H9 (cell line): ENCODE data around the gene PNPLA1. TPM values are rescaled to one million over a fixed set of nuclear protein-coding genes. Genes with fewer than 3 reads are reported as not detected.

ENCODE experiments used
- DNase-seq: peaks from one replicate; pipeline ENCODE4 v3.0.0-alpha.2; 2017
- H2AFZ ChIP-seq: one replicate; pipeline ENCODE4 v1.6.1; 2013; ENCODE audit warnings: mild to moderate bottlenecking, low read length, control low read depth, moderate library complexity
- H2AK5ac ChIP-seq: 2 replicates; pipeline ENCODE4 v1.6.1; 2013; ENCODE audit warnings: low read length, control low read depth, mixed read lengths; ENCODE audit not compliant: insufficient read length
- H2BK120ac ChIP-seq: one replicate; pipeline ENCODE4 v1.6.1; 2013; ENCODE audit warnings: low read depth, mild to moderate bottlenecking, low read length, control low read depth, inconsistent platforms; ENCODE audit not compliant: poor library complexity, severe bottlenecking
- H2BK12ac ChIP-seq: 2 replicates; pipeline ENCODE4 v1.6.1; 2013; ENCODE audit warnings: low read length, control low read depth, mixed read lengths, low read depth; ENCODE audit not compliant: insufficient read length
- H2BK15ac ChIP-seq: 2 replicates; pipeline ENCODE4 v1.6.1; 2013; ENCODE audit warnings: low read depth, low read length, control low read depth
- H2BK20ac ChIP-seq: one replicate; pipeline ENCODE4 v1.6.1; 2013; ENCODE audit warnings: low read depth, mild to moderate bottlenecking, low read length, control low read depth, inconsistent platforms; ENCODE audit not compliant: poor library complexity, severe bottlenecking
- H2BK5ac ChIP-seq: 2 replicates; pipeline ENCODE4 v1.6.1; 2013; ENCODE audit warnings: low read length, control low read depth, mixed read lengths; ENCODE audit not compliant: insufficient read length
- H3K14ac ChIP-seq: 2 replicates; pipeline ENCODE4 v1.6.1; 2013; ENCODE audit warnings: low read length, control low read depth; ENCODE audit not compliant: insufficient read depth
- H3K18ac ChIP-seq: 2 replicates; pipeline ENCODE4 v1.6.1; 2013; ENCODE audit warnings: low read depth, mild to moderate bottlenecking, mixed read lengths, low read length, control low read depth; ENCODE audit not compliant: insufficient read length
- H3K23ac ChIP-seq: 2 replicates; pipeline ENCODE4 v1.6.1; 2013; ENCODE audit warnings: low read length, control low read depth, mixed read lengths, low read depth; ENCODE audit not compliant: insufficient read length
- H3K23me2 ChIP-seq: 2 replicates; pipeline ENCODE4 v1.6.1; 2013; ENCODE audit warnings: low read depth, mild to moderate bottlenecking, mixed read lengths, low read length, control low read depth; ENCODE audit not compliant: insufficient read length, poor library complexity, severe bottlenecking
- H3K27ac ChIP-seq: 2 replicates; pipeline ENCODE4 v1.5.1; 2013; ENCODE audit warnings: low read length, control low read depth, mixed read lengths, low read depth; ENCODE audit not compliant: insufficient read length
- H3K27me3 ChIP-seq: 2 replicates; pipeline ENCODE4 v1.6.1; 2013; ENCODE audit warnings: low read length, control low read depth, inconsistent platforms; ENCODE audit not compliant: insufficient read depth
- H3K4ac ChIP-seq: 2 replicates; pipeline ENCODE4 v1.6.1; 2013; ENCODE audit warnings: low read depth, mild to moderate bottlenecking, control low read depth, inconsistent platforms, low read length, moderate library complexity
- H3K4me1 ChIP-seq: 2 replicates; pipeline ENCODE4 v1.6.1; 2013; ENCODE audit warnings: low read length, control low read depth, inconsistent platforms; ENCODE audit not compliant: insufficient read depth
- H3K4me2 ChIP-seq: 2 replicates; pipeline ENCODE4 v1.6.1; 2013; ENCODE audit warnings: low read length, control low read depth, mixed read lengths; ENCODE audit not compliant: insufficient read length, insufficient read depth
- H3K56ac ChIP-seq: 2 replicates; pipeline ENCODE4 v1.6.1; 2013; ENCODE audit warnings: low read depth, mild to moderate bottlenecking, mixed read lengths, low read length, control low read depth; ENCODE audit not compliant: insufficient read length
- H3K79me1 ChIP-seq: 2 replicates; pipeline ENCODE4 v1.6.1; 2013; ENCODE audit warnings: low read depth, mild to moderate bottlenecking, moderate library complexity, low read length, control low read depth, inconsistent platforms; ENCODE audit not compliant: insufficient read depth, poor library complexity, severe bottlenecking
- H3K79me2 ChIP-seq: 2 replicates; pipeline ENCODE4 v1.6.1; 2013; ENCODE audit warnings: low read length, control low read depth, inconsistent platforms; ENCODE audit not compliant: insufficient read depth
- H3K9ac ChIP-seq: 2 replicates; pipeline ENCODE4 v1.6.1; 2013; ENCODE audit warnings: low read length, control low read depth, mixed read lengths; ENCODE audit not compliant: insufficient read length; ENCODE audit errors: extremely low read depth
- H3K9me3 ChIP-seq: one replicate; pipeline ENCODE4 v1.6.1; 2013; ENCODE audit warnings: low read depth, low read length, inconsistent platforms; ENCODE audit not compliant: control insufficient read depth
- H3T11ph ChIP-seq: one replicate; pipeline ENCODE4 v1.6.1; 2013; ENCODE audit warnings: mild to moderate bottlenecking, low read length, control low read depth, inconsistent platforms
- H4K20me1 ChIP-seq: one replicate; pipeline ENCODE4 v1.6.1; 2013; ENCODE audit not compliant: control insufficient read depth, insufficient read length, insufficient read depth
- H4K5ac ChIP-seq: 2 replicates; pipeline ENCODE4 v1.6.1; 2013; ENCODE audit warnings: low read depth, mild to moderate bottlenecking, mixed read lengths, low read length, control low read depth; ENCODE audit not compliant: insufficient read length
- H4K8ac ChIP-seq: replicated peaks from 2 replicates; pipeline ENCODE4 v1.6.1; 2013; ENCODE audit warnings: low read length, control low read depth, mixed read lengths, low read depth; ENCODE audit not compliant: insufficient read length
- H4K91ac ChIP-seq: 2 replicates; pipeline ENCODE4 v1.6.1; 2013; ENCODE audit warnings: low read depth, mild to moderate bottlenecking, moderate library complexity, mixed read lengths, low read length, control low read depth; ENCODE audit not compliant: insufficient read length
- H3K27ac Mint-ChIP-seq, 3 experiments: 2 replicates in 2 of 3; 3 replicates in 1 of 3; pipeline ENCODE4 v1.8.0; 2020 to 2021; ENCODE audit warnings: mixed read lengths in 3 of 3, mild to moderate bottlenecking in 1 of 3, moderate library complexity in 1 of 3
- H3K27me3 Mint-ChIP-seq: 2 replicates; pipeline ENCODE4 v1.8.0; 2021; ENCODE audit warnings: low read depth, mild to moderate bottlenecking, moderate library complexity, mixed read lengths
- H3K36me3 Mint-ChIP-seq, 3 experiments: 2 replicates in 2 of 3; 3 replicates in 1 of 3; pipeline ENCODE4 v1.8.0; 2020 to 2021; ENCODE audit warnings: low read depth in 3 of 3, mixed read lengths in 3 of 3; ENCODE audit not compliant: insufficient read depth in 1 of 3
- H3K4me1 Mint-ChIP-seq, 2 experiments: 2 replicates each; pipeline ENCODE4 v1.8.0; 2020; ENCODE audit warnings: mixed read lengths in 2 of 2
- H3K4me3 Mint-ChIP-seq, 2 experiments: 2 replicates in 1 of 2; 3 replicates in 1 of 2; pipeline ENCODE4 v1.8.0; 2020 to 2021; ENCODE audit warnings: mild to moderate bottlenecking in 2 of 2, mixed read lengths in 2 of 2, moderate library complexity in 1 of 2
- H3K9me3 Mint-ChIP-seq, 2 experiments: 2 replicates in 1 of 2; 3 replicates in 1 of 2; pipeline ENCODE4 v1.8.0; 2020; ENCODE audit warnings: mild to moderate bottlenecking in 2 of 2, mixed read lengths in 2 of 2, moderate library complexity in 1 of 2
- CTCF ChIP-seq: fragments of 200-600 bp; sonication (generic); conservative IDR thresholded peaks from 3 replicates; pipeline ENCODE4 v1.8.0; 2021; ENCODE audit warnings: antibody characterized with exemption, mild to moderate bottlenecking
- WGBS: extraction: QIAGEN DNeasy Blood & Tissue Kit; methylation state at CpG from one replicate; pipeline ENCODE4 v1.1.7; 2013; ENCODE audit warnings: missing lambda C conversion rate, low lambda C conversion rate, mixed read lengths; ENCODE audit not compliant: insufficient read length; ENCODE audit errors: extremely low coverage; 5-methylcytosine and 5-hydroxymethylcytosine counted together
- total RNA-seq: library from RNA; stranded (reverse); gene quantifications from 2 replicates; pipeline ENCODE4 v1.2.1, GENCODE V29; 2021

The PNPLA1 gene
- total RNA-seq, 1 experiment from 2014 or later, result 0.09 TPM

- H2BK120ac ChIP-seq, result no peak overlapping the region
- Mint-ChIP-seq H3K4me3 (no peak overlapping the region), H3K4me1 (peaks cover 12 to 15% of the 10 kb centered on the region in 2 experiments), H3K27me3 (peaks cover 37% of the 10 kb centered on the region), H3K27ac (no peak overlapping the region), H3K9me3 (no peaks in the 10 kb centered on the region; a peak in 1 of 5 replicates), H3K36me3 (no peaks in the 10 kb centered on the region)
- TF ChIP-seq CTCF, result no peak
- no peak overlapping the region for H3K14ac ChIP-seq
- no peaks in the 10 kb centered on the region for H3K9me3 ChIP-seq
- peaks cover 4% of the 10 kb centered on the region for H3K23me2 ChIP-seq
- H3K4me1 ChIP-seq, result no peaks in the 10 kb centered on the region
- no peak overlapping the region for H2BK12ac ChIP-seq
- no peak overlapping the region for H3K4ac ChIP-seq
- H2AK5ac ChIP-seq, result no peak overlapping the region
- DNase-seq, result no peak
- H4K91ac ChIP-seq, result no peak overlapping the region
- no peak overlapping the region for H2BK5ac ChIP-seq
- H3K79me1 ChIP-seq, result no peaks in the 10 kb centered on the region
- no peak overlapping the region for H3K18ac ChIP-seq
- H4K5ac ChIP-seq, result no peak overlapping the region
- H3K79me2 ChIP-seq, result no peaks in the 10 kb centered on the region
- no peak overlapping the region for H3K4me2 ChIP-seq
- H3K9ac ChIP-seq, result no peak overlapping the region
- H3T11ph ChIP-seq, result no peak overlapping the region
- no peak overlapping the region for H2BK15ac ChIP-seq
- H3K27ac ChIP-seq, result no peak overlapping the region
- no peaks in the 10 kb centered on the region for H4K20me1 ChIP-seq
- WGBS, result no CpG with 5 or more reads among the region's 12 CpGs
- no peak overlapping the region for H3K56ac ChIP-seq
- H2AFZ ChIP-seq, result no peak overlapping the region
- no peaks in the 10 kb centered on the region for H3K27me3 ChIP-seq
- no peak overlapping the region for H2BK20ac ChIP-seq
- H4K8ac ChIP-seq, result no peak overlapping the region
- H3K23ac ChIP-seq, result no peak overlapping the region
These were observed 69.3 kb downstream of the PNPLA1 start for GRCh38 chr6:36339146-36339545.
